Measurements from ENCODE around the gene CCL16.

- TF ChIP-seq CTCF (IDR thresholded peaks at IDR 0.05) (no peak), POLR2AphosphoS5 (IDR thresholded peaks at IDR 0.05; ENCODE audit: insufficient read depth in 1 of 2, low read depth in 1 of 2) (peak in 1 of 2 donors; percentile 49)
These were observed 6.9 kb upstream of the CCL16 start for GRCh38 chr17:35988164-35988563.
